Caco-2 (cell line): ENCODE data around the gene HTATSF1. TPM values are rescaled to one million over a fixed set of nuclear protein-coding genes. Genes with fewer than 3 reads are reported as not detected.
A peak's percentile ranks its signal among the peaks of the same experiment; 100 is the strongest.

Source experiments
- BruUV-seq: library from RNA; stranded (reverse); fragments of 400-500 nt; replicated peaks from 2 replicates; lab custom pipeline; 2021; lab: Mats Ljungman, UMichigan
- CTCF ChIA-PET: fragments of 300-600 bp; sonication (Branson Sonifier 250); formaldehyde crosslinking; loops from one replicate; lab custom pipeline; 2022; ENCODE audit warnings: antibody characterized with exemption; lab: Charles Lee
- POLR2A ChIA-PET: fragments of 300-600 bp; sonication (Branson Sonifier 250); formaldehyde crosslinking; loops from one replicate; lab custom pipeline; 2022; ENCODE audit warnings: antibody characterized with exemption; lab: Charles Lee
- DNase-seq, 2 experiments: peaks; one replicate each; pipeline versions ENCODE4 v3.0.0 to v3.0.0-alpha.2; 2020 to 2022
- H3K27me3 ChIP-seq: replicated peaks from 2 replicates; pipeline ENCODE4 v1.6.0; 2011; ENCODE audit warnings: low read length; ENCODE audit not compliant: control insufficient read depth, insufficient read depth
- H3K36me3 ChIP-seq: 2 replicates; pipeline ENCODE4 v1.5.1; 2011; ENCODE audit warnings: low read length; ENCODE audit not compliant: control insufficient read depth, insufficient read depth
- H3K4me1 ChIP-seq: fragments of 250-450 bp; sonication (Bioruptor Pico); 2 replicates; pipeline ENCODE4 v1.5.1; 2020; ENCODE audit warnings: mild to moderate bottlenecking
- H3K4me3 ChIP-seq: 2 replicates; pipeline ENCODE4 v1.5.1; 2011; ENCODE audit warnings: low read depth, mild to moderate bottlenecking, control low read depth, low read length
- H3K9me3 ChIP-seq: fragments of 250-450 bp; sonication (Bioruptor Pico); 2 replicates; pipeline ENCODE4 v1.5.1; 2020; ENCODE audit warnings: mild to moderate bottlenecking, moderate library complexity
- H3K27ac Mint-ChIP-seq: one replicate; pipeline ENCODE4 v1.8.0; 2022; ENCODE audit warnings: mixed read lengths; ENCODE audit not compliant: unreplicated experiment
- H3K27me3 Mint-ChIP-seq: one replicate; pipeline ENCODE4 v1.8.0; 2022; ENCODE audit warnings: mixed read lengths; ENCODE audit not compliant: insufficient read depth, unreplicated experiment
- H3K36me3 Mint-ChIP-seq: one replicate; pipeline ENCODE4 v1.8.0; 2022; ENCODE audit warnings: mild to moderate bottlenecking, mixed read lengths; ENCODE audit not compliant: insufficient read depth, unreplicated experiment
- H3K4me1 Mint-ChIP-seq: one replicate; pipeline ENCODE4 v1.8.0; 2022; ENCODE audit warnings: low read depth, mixed read lengths; ENCODE audit not compliant: unreplicated experiment
- H3K4me3 Mint-ChIP-seq: one replicate; pipeline ENCODE4 v1.8.0; 2022; ENCODE audit warnings: mild to moderate bottlenecking, moderate library complexity, mixed read lengths; ENCODE audit not compliant: unreplicated experiment
- H3K9me3 Mint-ChIP-seq: one replicate; pipeline ENCODE4 v1.8.0; 2022; ENCODE audit warnings: mixed read lengths; ENCODE audit not compliant: unreplicated experiment
- intact Hi-C: fragments of 100-400 bp; cut with micrococcal nuclease; formaldehyde crosslinking; loops from one replicate; pipeline ENCODE4 v1.10.0; 2022; ENCODE audit not compliant: unreplicated experiment
- microRNA-seq: library from miRNA; unstranded; fragments of <30 nt; microRNA quantifications from one replicate; pipeline ENCODE4 v1.2.0, GENCODE V29; 2022
- total RNA-seq: library from RNA; stranded (reverse); gene quantifications from 2 replicates; pipeline ENCODE4 v1.2.3, GENCODE V29; 2022
- TF ChIP-seq, protein P1 (sequence below), 2 experiments: fragments of 200-600 bp in 1 of 2; IDR thresholded peaks; 1 replicate in 1 of 2; 2 replicates in 1 of 2; pipeline versions ENCODE4 v1.5.1 to v1.8.0; 2011 to 2022; ENCODE audit warnings: antibody characterized with exemption in 1 of 2, control low read depth in 1 of 2, inconsistent platforms in 1 of 2, low read depth in 1 of 2, low read length in 1 of 2, mild to moderate bottlenecking in 1 of 2, moderate library complexity in 1 of 2; ENCODE audit not compliant: insufficient read depth in 1 of 2, severe bottlenecking in 1 of 2, unreplicated experiment in 1 of 2

HTATSF1 gene
- total RNA-seq, 1 experiment from 2014 or later: 38.3 TPM

DNA sequence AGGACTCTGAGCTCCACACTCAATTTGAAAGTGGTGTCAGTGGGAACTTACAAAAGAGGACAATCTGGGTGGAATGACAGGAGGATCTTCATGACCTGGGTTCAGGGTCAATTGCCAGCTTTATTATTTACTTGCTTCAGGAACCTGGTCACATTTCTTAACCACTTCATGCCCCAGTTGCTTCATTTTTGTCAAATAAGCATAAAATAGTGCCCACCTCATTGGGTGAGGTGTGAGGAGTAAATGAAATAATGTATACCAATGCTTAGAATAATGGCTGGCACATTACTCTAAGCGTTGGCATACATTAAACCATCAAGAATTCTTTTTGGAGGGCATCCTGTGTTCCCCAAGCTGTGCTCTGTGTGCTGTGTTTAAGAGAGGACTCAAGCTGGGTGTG, 54.0 kb downstream of the HTATSF1 start:
- Histone ChIP-seq H3K36me3 (no peaks in the 10 kb centered on the region), H3K27me3 (no peaks in the 10 kb centered on the region), H3K4me1 (no peaks in the 10 kb centered on the region), H3K9me3 (no peaks in the 10 kb centered on the region), H3K4me3 (no peak overlapping the region)
- TF ChIP-seq, protein P1, sequence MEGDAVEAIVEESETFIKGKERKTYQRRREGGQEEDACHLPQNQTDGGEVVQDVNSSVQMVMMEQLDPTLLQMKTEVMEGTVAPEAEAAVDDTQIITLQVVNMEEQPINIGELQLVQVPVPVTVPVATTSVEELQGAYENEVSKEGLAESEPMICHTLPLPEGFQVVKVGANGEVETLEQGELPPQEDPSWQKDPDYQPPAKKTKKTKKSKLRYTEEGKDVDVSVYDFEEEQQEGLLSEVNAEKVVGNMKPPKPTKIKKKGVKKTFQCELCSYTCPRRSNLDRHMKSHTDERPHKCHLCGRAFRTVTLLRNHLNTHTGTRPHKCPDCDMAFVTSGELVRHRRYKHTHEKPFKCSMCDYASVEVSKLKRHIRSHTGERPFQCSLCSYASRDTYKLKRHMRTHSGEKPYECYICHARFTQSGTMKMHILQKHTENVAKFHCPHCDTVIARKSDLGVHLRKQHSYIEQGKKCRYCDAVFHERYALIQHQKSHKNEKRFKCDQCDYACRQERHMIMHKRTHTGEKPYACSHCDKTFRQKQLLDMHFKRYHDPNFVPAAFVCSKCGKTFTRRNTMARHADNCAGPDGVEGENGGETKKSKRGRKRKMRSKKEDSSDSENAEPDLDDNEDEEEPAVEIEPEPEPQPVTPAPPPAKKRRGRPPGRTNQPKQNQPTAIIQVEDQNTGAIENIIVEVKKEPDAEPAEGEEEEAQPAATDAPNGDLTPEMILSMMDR (IDR thresholded peaks at IDR 0.05; ENCODE audit: insufficient read depth in 1 of 2, low read depth in 1 of 2, low read length in 1 of 2, severe bottlenecking in 1 of 2, unreplicated experiment in 1 of 2): no peak
- no TSS peak for BruUV-seq
- DNase-seq: no peak
- H3K4me1 Mint-ChIP-seq: no peaks in the 10 kb centered on the region
- ChIA-PET POLR2A (no interaction called here), CTCF (no interaction called here)
- H3K9me3 Mint-ChIP-seq: no peaks in the 10 kb centered on the region
- H3K27me3 Mint-ChIP-seq: no peaks in the 10 kb centered on the region
- no peak overlapping the region for H3K4me3 Mint-ChIP-seq
- intact Hi-C loops: no loop called here
- peaks cover 11% of the 10 kb centered on the region for H3K36me3 Mint-ChIP-seq
- H3K27ac Mint-ChIP-seq: no peak overlapping the region

DNA sequence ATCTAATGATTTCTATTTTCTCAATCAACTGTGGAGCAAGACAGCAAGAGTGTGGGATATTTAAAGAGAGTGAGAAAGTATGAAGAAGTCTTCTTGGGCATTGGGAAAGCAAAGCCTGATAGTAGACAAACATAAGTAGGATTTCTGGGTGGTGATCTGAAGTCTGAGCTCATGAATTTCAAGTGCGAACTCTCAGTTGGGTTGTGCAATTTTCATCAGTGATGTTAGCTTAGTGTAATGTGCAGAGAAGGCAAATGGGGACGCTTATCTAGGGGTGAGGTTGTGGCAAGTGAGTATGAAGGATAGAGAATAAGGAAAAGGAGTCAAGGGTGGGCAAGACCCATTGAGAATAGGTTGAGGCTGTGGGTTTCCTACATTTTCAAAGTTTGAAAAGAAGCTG, 58.3 kb downstream of the HTATSF1 start:
- no peaks in the 10 kb centered on the region for H3K9me3 ChIP-seq
- ChIA-PET POLR2A (no interaction called here), CTCF (no interaction called here)
- no peaks in the 10 kb centered on the region for H3K36me3 ChIP-seq
- no peaks in the 10 kb centered on the region for H3K4me1 ChIP-seq
- H3K27me3 Mint-ChIP-seq: no peaks in the 10 kb centered on the region
- no peaks in the 10 kb centered on the region for H3K4me1 Mint-ChIP-seq
- no peaks in the 10 kb centered on the region for H3K27me3 ChIP-seq
- DNase-seq: no peak
- H3K9me3 Mint-ChIP-seq: no peaks in the 10 kb centered on the region
- intact Hi-C loops: no loop called here
- TF ChIP-seq, protein P1 (IDR thresholded peaks at IDR 0.05; ENCODE audit: insufficient read depth in 1 of 2, low read depth in 1 of 2, low read length in 1 of 2, severe bottlenecking in 1 of 2, unreplicated experiment in 1 of 2): no peak
- H3K4me3 Mint-ChIP-seq: no peak overlapping the region
- no peak overlapping the region for H3K4me3 ChIP-seq
- BruUV-seq: no TSS peak
- peaks cover 7% of the 10 kb centered on the region for H3K36me3 Mint-ChIP-seq
- no peak overlapping the region for H3K27ac Mint-ChIP-seq

Small RNA genes lying within 50 kb of the gene (microRNA-seq; reads per million reads assigned to microRNA genes)
- 134 reads per million, percentile 73 among the genes with 10 or more reads in this experiment for gene MIR934

Other genes starting within 250 kb of the HTATSF1 start
- 5.7 and 6.0 TPM in 2 replicates for gene MAP7D3, start 246.2 kb upstream of the HTATSF1 start, total RNA-seq
- not detected in 2 replicates for gene ADGRG4, start 196.6 kb upstream of the HTATSF1 start, total RNA-seq
- not detected in 2 replicates for gene BRS3, start 9.6 kb upstream of the HTATSF1 start, total RNA-seq
- 42.3 and 49.5 TPM in 2 replicates for gene VGLL1, start 34.6 kb downstream of the HTATSF1 start, total RNA-seq
- gene CD40LG, start 150.6 kb downstream of the HTATSF1 start, total RNA-seq: not detected in 2 replicates